Naive thymus-derived CD8-positive, alpha-beta T cell (primary cell): ENCODE results near the gene NOBOX. TPM values are rescaled to one million over a fixed set of nuclear protein-coding genes. Genes with fewer than 3 reads are reported as not detected.
"Not testable (repeated sequence)": the region's sequence is repeated elsewhere in the genome, so short reads cannot be mapped to it uniquely, and the experiment has no call there.

Experiments
- ATAC-seq, 2 donors: fragments of 150-1000 bp; cut with Tn5 transposase in 1 of 2; sonication (Bioruptor Pico), chemical (Tn5 transposase) in 1 of 2; 1 replicate in 1 of 2; 2 replicates in 1 of 2; pipeline ENCODE4 v1.10.0; 2021; ENCODE audit warnings: mild to moderate bottlenecking in 2 of 2, moderate library complexity in 2 of 2
- POLR2A ChIA-PET: fragments of 350-600 bp; sonication (Branson Sonifier 250); formaldehyde crosslinking; loops from one replicate; lab custom pipeline; 2021; ENCODE audit warnings: antibody characterized with exemption; lab: Charles Lee
- DNase-seq, 10 donors: peaks; one replicate each; pipeline versions ENCODE4 v3.0.0 to v3.0.0-alpha.2; 2020 to 2022
- H3K27ac Mint-ChIP-seq, 10 donors: one replicate each; pipeline ENCODE4 v1.8.0; 2020 to 2022; ENCODE audit warnings: mild to moderate bottlenecking in 10 of 10, mixed read lengths in 10 of 10, moderate library complexity in 4 of 10, inconsistent platforms in 1 of 10
- H3K27me3 Mint-ChIP-seq, 5 donors: one replicate each; pipeline ENCODE4 v1.8.0; 2021 to 2022; ENCODE audit warnings: mixed read lengths in 5 of 5
- H3K36me3 Mint-ChIP-seq, 3 donors: one replicate each; pipeline ENCODE4 v1.8.0; 2020 to 2022; ENCODE audit warnings: mixed read lengths in 3 of 3, mild to moderate bottlenecking in 2 of 3, inconsistent platforms in 1 of 3
- H3K4me1 Mint-ChIP-seq, 4 donors: one replicate each; pipeline ENCODE4 v1.8.0; 2021 to 2022; ENCODE audit warnings: mixed read lengths in 4 of 4
- H3K4me3 Mint-ChIP-seq, 10 donors: one replicate each; pipeline ENCODE4 v1.8.0; 2020 to 2022; ENCODE audit warnings: mild to moderate bottlenecking in 10 of 10, mixed read lengths in 10 of 10, moderate library complexity in 6 of 10, inconsistent platforms in 1 of 10
- H3K9me3 Mint-ChIP-seq, 9 donors: one replicate each; pipeline ENCODE4 v1.8.0; 2020 to 2022; ENCODE audit warnings: mixed read lengths in 9 of 9, mild to moderate bottlenecking in 3 of 9, inconsistent platforms in 1 of 9, moderate library complexity in 1 of 9
- polyA plus RNA-seq, 3 donors: library from polyadenylated mRNA; unstranded; fragments of 300-500 nt; fragmentation: Illumina TruSeq; gene quantifications; one replicate each; pipeline ENCODE4 v1.2.3, GENCODE V29; 2021
- total RNA-seq, 8 experiments: library from RNA in 2 of 8; stranded (reverse) in 2 of 8; gene quantifications; one replicate each; pipeline ENCODE4 v1.2.3 and lab custom pipeline; 2021 to 2026

The NOBOX gene
- not detected for total RNA-seq
- not detected for polyA plus RNA-seq
- 0 to 0.17 (median 0) reads per million in 6 experiments for total RNA-seq (lab: John Stamatoyannopoulos, UW)

DNA sequence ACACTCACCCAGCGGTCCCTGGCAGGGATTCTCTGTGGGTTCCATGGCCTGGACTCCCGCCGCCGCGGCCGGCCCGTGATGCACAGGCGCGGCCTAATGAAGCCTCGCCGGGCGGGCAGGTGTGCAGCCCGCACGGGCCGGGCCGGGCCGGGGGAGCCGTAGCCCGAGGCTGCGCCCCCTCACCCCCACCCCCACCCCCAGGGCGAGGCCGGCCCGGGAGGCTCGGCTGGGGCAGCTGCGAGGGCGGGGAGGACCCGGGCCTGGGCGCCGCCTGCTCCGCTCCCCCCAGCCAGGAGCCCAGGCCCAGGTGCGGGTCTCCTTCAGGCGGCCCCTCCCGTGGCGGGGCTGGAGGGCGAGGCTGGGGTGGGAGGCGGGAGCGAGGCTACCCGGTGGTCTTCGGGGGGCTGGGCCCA, at the start of gene NOBOX:
TSS of gene NOBOX (minus strand) at position 45 of the 413 bp plus-strand sequence.
- ATAC-seq = no peak
- H3K27ac Mint-ChIP-seq = no peak within 1 kb of the TSS
- H3K9me3 Mint-ChIP-seq = no peaks in the 10 kb centered on the region
- peaks cover 2 to 19% (median 5%) of the 10 kb centered on the region in 5 donors for H3K27me3 Mint-ChIP-seq
- H3K4me3 Mint-ChIP-seq = no peak within 1 kb of the TSS
- no peak for DNase-seq
- H3K4me1 Mint-ChIP-seq = no peaks in the 10 kb centered on the region
- no peaks in the 10 kb centered on the region for H3K36me3 Mint-ChIP-seq
- POLR2A ChIA-PET = no interaction called here

DNA sequence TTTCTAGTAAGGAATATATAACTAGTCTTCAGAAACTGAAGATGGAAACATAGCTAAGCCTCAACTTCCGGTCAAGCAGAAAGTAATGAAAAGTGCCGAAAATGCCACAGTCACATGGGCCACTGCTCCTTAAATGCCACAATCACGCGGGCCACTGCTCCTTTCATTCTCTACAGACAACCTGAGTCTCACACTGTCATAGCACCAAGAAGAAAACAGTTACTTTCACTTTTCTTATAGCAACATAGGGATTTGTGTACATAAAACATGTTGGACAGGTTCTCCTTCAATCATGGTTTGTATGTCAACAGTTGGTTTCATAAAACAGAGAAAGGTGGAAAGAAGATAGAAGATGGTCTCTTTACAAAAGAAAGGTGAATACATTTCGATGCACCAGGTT, 48.6 kb upstream of the NOBOX start:
- POLR2A ChIA-PET = no interaction called here
- H3K36me3 Mint-ChIP-seq = peaks cover 26 to 57% (median 33%) of the 10 kb centered on the region in 3 donors
- H3K4me1 Mint-ChIP-seq = no peaks in the 10 kb centered on the region
- no peaks in the 10 kb centered on the region for H3K27me3 Mint-ChIP-seq
- DNase-seq (no peak), ATAC-seq (no peak)
- H3K4me3 Mint-ChIP-seq = no peak overlapping the region
- peaks cover 0 to 38% (median 17%) of the 10 kb centered on the region in 9 donors for H3K9me3 Mint-ChIP-seq
- peak overlapping the region in 1 of 10 donors; percentile 20 for H3K27ac Mint-ChIP-seq

DNA sequence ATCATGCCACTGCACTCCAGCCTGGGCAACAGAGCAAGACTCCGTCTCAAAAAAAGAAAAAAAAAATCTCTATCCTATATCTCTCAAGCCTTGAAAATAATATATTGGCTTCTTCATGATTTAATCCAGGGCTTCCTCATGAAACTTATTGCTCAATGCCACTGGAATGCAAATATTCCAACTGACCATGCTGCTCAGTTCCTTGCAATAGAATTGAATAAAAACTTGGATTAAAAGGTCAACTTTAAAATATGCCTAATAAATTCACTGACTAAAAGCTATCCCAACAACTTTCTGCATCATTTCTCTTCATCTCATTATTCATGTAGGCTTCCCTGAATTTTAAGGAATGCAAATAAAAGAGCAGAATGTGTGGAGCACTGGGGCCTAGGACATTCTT, 42.1 kb upstream of the NOBOX start:
- H3K36me3 Mint-ChIP-seq = peaks cover 0 to 6% (median 0%) of the 10 kb centered on the region in 3 donors
- POLR2A ChIA-PET = no interaction called here
- ATAC-seq (no peak), DNase-seq (no peak)
- peaks cover 0 to 2% (median 0%) of the 10 kb centered on the region in 9 donors for H3K9me3 Mint-ChIP-seq
- H3K27ac Mint-ChIP-seq = no peak overlapping the region
- H3K4me3 Mint-ChIP-seq = no peak overlapping the region
- H3K4me1 Mint-ChIP-seq = no peaks in the 10 kb centered on the region
- H3K27me3 Mint-ChIP-seq = no peaks in the 10 kb centered on the region

DNA sequence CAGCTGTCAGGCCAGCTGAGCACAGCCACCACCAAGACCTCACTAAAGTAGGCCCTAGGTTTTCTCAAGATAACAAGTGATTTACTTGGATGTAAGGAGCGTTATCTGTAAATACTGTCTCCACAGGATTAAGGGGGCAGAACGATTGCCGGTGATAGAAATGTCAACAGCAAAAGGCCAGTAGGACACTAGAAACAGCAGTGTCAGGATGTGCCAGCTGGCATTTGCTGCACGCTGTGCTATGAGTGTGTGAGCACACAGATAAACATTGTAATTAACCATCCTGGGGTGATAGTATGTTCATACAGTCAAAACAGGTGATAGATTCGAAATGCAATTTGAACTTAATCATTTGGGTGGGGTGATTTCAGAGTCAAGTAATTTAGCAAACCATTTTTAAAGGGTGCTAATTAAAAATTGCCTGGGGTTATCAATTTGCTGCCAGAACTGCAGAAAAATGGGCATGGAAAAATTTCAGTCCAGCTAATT, 36.3 kb upstream of the NOBOX start:
- no peak for ATAC-seq
- POLR2A ChIA-PET = no interaction called here
- Mint-ChIP-seq H3K27ac (no peak overlapping the region), H3K36me3 (no peaks in the 10 kb centered on the region), H3K27me3 (peaks cover 0 to 6% (median 3%) of the 10 kb centered on the region in 5 donors), H3K9me3 (no peaks in the 10 kb centered on the region), H3K4me3 (no peak overlapping the region), H3K4me1 (no peaks in the 10 kb centered on the region)
- no peak for DNase-seq

DNA sequence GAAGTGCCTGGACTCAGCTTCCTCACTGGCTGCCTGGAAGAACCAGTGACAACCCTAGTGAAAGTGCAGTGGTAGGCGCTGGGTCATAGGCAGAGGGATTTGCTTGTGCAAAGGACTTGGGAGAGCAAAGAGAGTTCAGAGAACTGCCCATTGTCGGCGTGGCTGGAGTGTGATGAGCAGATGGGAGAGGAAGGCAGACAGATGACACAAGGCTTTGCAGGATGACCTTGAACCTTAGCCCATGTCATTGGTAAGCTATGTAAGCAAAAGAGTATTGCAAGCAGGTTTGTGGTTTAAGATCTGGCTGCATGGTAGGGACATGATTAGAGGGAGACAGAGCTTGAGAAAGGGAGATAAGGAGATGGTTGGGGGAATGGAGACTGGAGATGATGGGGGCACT, 35.3 kb upstream of the NOBOX start:
- no peaks in the 10 kb centered on the region for H3K4me1 Mint-ChIP-seq
- H3K27me3 Mint-ChIP-seq = peaks cover 2 to 10% (median 4%) of the 10 kb centered on the region in 5 donors
- no peak overlapping the region for H3K27ac Mint-ChIP-seq
- no peak overlapping the region for H3K4me3 Mint-ChIP-seq
- no peak for ATAC-seq
- no peaks in the 10 kb centered on the region for H3K36me3 Mint-ChIP-seq
- no peaks in the 10 kb centered on the region for H3K9me3 Mint-ChIP-seq
- POLR2A ChIA-PET = no interaction called here
- no peak for DNase-seq

DNA sequence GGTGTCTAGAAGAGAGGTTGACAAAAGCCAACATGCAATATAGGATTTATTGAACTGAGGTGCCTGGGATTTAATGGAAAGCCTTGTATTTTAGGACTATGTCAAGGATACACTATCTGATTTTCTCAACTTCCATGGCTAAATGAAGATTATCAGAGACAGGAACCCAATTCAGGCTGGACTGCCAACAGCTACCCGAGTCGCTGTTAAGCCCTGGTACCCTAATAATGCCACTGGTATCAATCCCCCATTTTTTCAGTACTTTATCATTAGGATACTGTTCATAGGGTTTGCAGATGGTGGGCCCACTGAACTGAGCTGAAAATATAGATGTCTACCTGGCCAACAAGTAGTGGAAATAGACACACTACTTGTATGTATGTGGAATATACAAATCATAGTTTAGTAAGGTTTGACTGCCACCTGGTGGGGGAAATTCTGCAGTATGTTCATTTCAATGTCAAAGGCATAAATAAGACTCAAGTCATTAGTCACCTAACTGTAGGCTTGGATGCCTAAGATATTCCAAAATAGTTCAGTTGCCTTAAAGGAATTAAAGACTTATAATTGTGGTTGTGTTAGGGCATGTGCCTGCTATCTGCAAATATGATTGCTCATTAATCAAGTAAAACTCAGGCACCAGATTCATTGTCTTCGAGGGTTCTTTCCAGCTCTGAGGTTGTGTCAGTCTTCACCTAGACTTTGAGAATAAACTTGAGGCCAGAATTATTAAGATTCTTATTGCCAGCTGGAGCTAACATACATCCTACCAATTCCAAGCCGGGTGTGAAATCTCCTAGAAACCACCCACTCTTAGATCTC, 34.1 kb upstream of the NOBOX start:
- H3K36me3 Mint-ChIP-seq = no peaks in the 10 kb centered on the region
- POLR2A ChIA-PET = no interaction called here
- H3K9me3 Mint-ChIP-seq = no peaks in the 10 kb centered on the region
- peaks cover 2 to 19% (median 7%) of the 10 kb centered on the region in 5 donors for H3K27me3 Mint-ChIP-seq
- H3K27ac Mint-ChIP-seq = no peak overlapping the region
- no peak overlapping the region for H3K4me3 Mint-ChIP-seq
- DNase-seq (peak in 8 of 10 donors; percentile 4 to 65 (median 28)), ATAC-seq (no peak)
- no peaks in the 10 kb centered on the region for H3K4me1 Mint-ChIP-seq

DNA sequence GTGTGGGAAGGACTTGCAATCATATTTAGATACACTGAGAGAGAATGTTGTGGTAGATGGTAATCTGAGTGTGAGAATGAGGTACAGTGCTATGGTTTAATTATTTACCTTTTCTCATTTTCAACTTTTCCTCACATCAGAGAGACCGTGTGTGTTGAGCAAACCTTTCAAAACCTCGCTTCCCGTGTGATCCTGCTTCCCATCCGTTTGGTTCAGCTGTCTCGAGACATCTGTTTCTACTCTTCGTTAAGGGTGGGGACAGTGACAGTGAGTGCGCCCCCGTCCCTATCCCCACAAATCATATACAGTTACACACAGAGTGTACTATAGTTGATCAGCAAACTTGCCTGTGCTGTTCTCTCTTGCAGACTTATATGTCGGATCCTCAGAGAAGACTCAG, 33.0 kb upstream of the NOBOX start:
- ATAC-seq (no peak), DNase-seq (no peak)
- POLR2A ChIA-PET = no interaction called here
- no peak overlapping the region for H3K4me3 Mint-ChIP-seq
- no peaks in the 10 kb centered on the region for H3K36me3 Mint-ChIP-seq
- peaks cover 2 to 19% (median 7%) of the 10 kb centered on the region in 5 donors for H3K27me3 Mint-ChIP-seq
- H3K9me3 Mint-ChIP-seq = no peaks in the 10 kb centered on the region
- H3K27ac Mint-ChIP-seq = peak overlapping the region in 1 of 10 donors; percentile 16
- H3K4me1 Mint-ChIP-seq = no peaks in the 10 kb centered on the region

DNA sequence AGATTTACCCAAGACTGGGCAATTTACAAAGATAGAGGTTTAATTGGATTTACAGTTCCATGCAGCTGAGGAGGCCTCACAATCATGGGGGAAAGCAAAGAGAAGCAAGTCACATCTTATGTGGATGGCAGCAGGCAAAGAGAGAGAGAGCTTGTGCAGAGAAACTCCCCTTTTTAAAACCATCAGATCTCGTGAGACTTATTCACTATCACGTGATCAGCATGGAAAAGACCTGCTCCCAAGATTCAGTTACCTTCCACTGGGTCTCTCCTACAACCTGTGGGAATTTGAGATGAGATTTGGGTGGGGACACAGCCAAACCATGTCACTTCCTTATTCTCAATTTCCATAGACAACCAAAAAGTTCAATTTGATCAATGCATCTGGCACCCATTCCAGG, 24.9 kb upstream of the NOBOX start:
- Mint-ChIP-seq H3K4me1 (no peaks in the 10 kb centered on the region), H3K27ac (no peak overlapping the region), H3K9me3 (peaks cover 10 to 51% (median 30%) of the 10 kb centered on the region in 9 donors)

DNA sequence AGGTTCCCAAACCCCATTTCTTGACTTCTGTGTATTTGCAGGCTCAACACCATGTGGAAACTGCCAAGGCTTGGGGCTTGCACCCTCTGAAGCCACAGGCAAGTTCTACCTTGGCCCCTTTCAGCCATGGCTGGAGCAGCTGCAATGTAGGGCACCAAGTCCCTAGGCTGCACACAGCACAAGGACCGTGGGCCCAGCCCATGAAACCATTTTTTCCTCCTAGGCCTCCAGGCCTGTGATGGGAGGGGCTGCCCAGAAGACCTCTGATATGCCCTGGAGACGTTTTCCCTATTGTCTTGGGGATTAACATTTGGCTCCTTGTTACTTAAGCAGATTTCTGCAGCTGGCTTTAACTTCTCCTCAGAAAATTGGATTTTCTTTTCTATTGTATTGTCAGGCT, 24.0 kb upstream of the NOBOX start:
- H3K4me3 Mint-ChIP-seq, POLR2A ChIA-PET, H3K27ac Mint-ChIP-seq, H3K27me3 Mint-ChIP-seq, H3K4me1 Mint-ChIP-seq, DNase-seq, ATAC-seq: not testable (repeated sequence)
- Mint-ChIP-seq H3K36me3 (peaks cover 0 to 26% (median 13%) of the 10 kb centered on the region in 3 donors), H3K9me3 (peaks cover 10 to 51% (median 30%) of the 10 kb centered on the region in 9 donors)

More for the DNA sequence above, 24.9 kb upstream of the NOBOX start:
- POLR2A ChIA-PET = no interaction called here
- DNase-seq = no peak
- H3K4me3 Mint-ChIP-seq = no peak overlapping the region
- peaks cover under 1 to 7% (median 4%) of the 10 kb centered on the region in 5 donors for H3K27me3 Mint-ChIP-seq
- no peak for ATAC-seq
- peaks cover 0 to 26% (median 13%) of the 10 kb centered on the region in 3 donors for H3K36me3 Mint-ChIP-seq

DNA sequence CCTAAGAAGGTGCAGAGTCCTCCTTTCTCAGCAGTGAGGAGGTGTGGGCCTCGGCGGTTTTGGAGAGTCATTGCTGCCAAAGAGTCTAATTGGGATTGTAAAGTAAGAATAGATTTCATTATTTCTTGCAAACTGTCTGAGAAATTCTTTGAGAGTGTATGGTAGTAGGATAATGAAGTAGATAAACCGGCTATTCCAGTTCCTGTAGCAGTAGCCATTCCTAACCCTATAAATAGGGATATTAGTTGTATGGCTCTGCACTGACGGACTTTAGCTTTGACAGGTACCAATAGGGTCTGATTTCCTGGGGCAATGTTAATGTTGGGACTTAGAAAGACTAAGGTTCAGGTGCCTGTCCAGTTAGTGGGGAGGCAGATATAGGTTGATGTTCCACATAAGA, 15.4 kb upstream of the NOBOX start:
- H3K36me3 Mint-ChIP-seq, POLR2A ChIA-PET, H3K4me3 Mint-ChIP-seq, ATAC-seq, H3K27ac Mint-ChIP-seq, DNase-seq, H3K4me1 Mint-ChIP-seq: not testable (repeated sequence)
- H3K27me3 Mint-ChIP-seq = peaks cover 12 to 23% (median 13%) of the 10 kb centered on the region in 5 donors
- H3K9me3 Mint-ChIP-seq = peaks cover 0 to 14% (median 3%) of the 10 kb centered on the region in 9 donors

DNA sequence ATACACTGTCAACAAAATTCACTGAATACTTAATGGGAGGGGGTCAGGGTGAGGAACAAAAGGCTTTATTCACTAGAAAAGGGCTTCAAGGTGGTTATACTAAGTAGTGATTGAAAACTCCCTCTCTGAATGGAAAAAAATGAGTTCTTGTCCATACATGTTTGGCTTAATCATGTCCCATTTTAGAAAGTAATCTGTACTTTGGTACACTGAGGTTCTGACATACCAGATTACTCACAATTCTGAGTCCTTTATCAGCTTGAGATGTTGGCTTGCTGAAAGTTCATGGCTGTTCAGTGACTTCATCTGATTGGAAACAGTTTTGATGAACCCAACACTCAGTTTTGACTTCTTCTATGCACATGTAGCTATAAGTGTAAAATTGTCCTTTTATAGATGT, 12.8 kb upstream of the NOBOX start:
- H3K4me1 Mint-ChIP-seq = no peaks in the 10 kb centered on the region
- peaks cover 0 to 14% (median 3%) of the 10 kb centered on the region in 9 donors for H3K9me3 Mint-ChIP-seq
- ATAC-seq (no peak), DNase-seq (no peak)
- POLR2A ChIA-PET = no interaction called here
- H3K27ac Mint-ChIP-seq = no peak overlapping the region
- H3K4me3 Mint-ChIP-seq = no peak overlapping the region
- H3K27me3 Mint-ChIP-seq = peaks cover 14 to 23% (median 15%) of the 10 kb centered on the region in 5 donors
- H3K36me3 Mint-ChIP-seq = peaks cover 0 to 4% (median 3%) of the 10 kb centered on the region in 3 donors

DNA sequence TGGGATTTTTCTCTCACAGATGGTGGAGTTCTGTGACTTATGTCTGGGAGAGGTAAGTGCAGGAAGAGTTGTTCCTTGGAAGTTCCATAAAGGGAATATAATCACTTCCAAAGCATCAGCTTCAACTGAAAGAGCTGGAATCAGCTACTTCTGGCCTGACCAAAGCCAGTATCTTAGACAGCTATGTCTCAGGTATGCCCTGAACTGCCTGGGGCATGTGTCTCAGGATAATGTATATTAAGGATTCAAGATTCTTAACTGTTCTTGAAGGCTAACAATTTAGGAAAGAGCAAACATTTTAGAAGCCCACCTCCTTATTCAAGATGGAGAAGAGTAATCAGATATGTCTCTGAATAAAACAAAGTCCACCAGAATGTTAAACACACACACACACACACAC, 12.4 kb upstream of the NOBOX start:
- Mint-ChIP-seq H3K27ac (no peak overlapping the region), H3K4me1 (no peaks in the 10 kb centered on the region), H3K9me3 (peaks cover 0 to 14% (median 3%) of the 10 kb centered on the region in 9 donors), H3K27me3 (peaks cover 14 to 23% (median 16%) of the 10 kb centered on the region in 5 donors), H3K36me3 (peaks cover 0 to 4% (median 3%) of the 10 kb centered on the region in 3 donors), H3K4me3 (no peak overlapping the region)
- POLR2A ChIA-PET = no interaction called here
- no peak for ATAC-seq
- DNase-seq = no peak

DNA sequence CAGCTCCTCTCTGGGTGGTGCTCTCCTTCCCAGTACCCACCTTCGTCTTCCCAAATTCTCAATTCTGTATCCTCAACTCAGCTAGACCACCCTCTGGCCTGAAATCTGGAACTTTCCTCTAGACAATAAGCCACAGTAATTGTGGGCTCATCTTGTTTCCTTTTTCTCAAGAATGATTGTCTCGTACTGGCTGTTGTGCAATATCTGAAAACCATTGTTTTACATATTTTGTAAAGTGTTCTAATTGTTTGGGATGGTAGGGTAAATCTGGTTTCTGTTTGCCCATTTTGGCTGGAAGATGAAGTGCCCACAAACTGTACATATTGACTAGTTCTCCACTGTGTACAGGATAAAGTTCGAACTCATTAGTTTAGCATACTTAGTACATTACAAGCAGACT, 11.3 kb upstream of the NOBOX start:
- Mint-ChIP-seq H3K27me3 (peaks cover 14 to 23% (median 18%) of the 10 kb centered on the region in 5 donors), H3K4me1 (no peaks in the 10 kb centered on the region), H3K27ac (no peak overlapping the region), H3K4me3 (no peak overlapping the region), H3K9me3 (peaks cover 0 to 14% (median 3%) of the 10 kb centered on the region in 9 donors), H3K36me3 (peaks cover 0 to 4% (median 3%) of the 10 kb centered on the region in 3 donors)
- DNase-seq (no peak), ATAC-seq (no peak)
- POLR2A ChIA-PET = no interaction called here
